Vagina (tissue), 2 donors: ENCODE measurements around the gene NID1.

Experiments
- CTCF ChIP-seq, 3 experiments: fragments of 450-650 bp in 2 of 3; fragments of 200-600 bp in 1 of 3; sonication (generic) in 1 of 3; IDR thresholded peaks; one replicate each; pipeline ENCODE4 v1.5.1; 2017 to 2019; ENCODE audit warnings: antibody characterized with exemption in 3 of 3, mild to moderate bottlenecking in 2 of 3, moderate library complexity in 2 of 3
- POLR2A ChIP-seq, 2 donors: fragments of 450-650 bp; IDR thresholded peaks; one replicate each; pipeline ENCODE4 v1.6.1; 2017; ENCODE audit warnings: antibody characterized with exemption in 2 of 2, mild to moderate bottlenecking in 2 of 2, moderate library complexity in 2 of 2
- POLR2AphosphoS5 ChIP-seq, 2 donors: sonication (generic); formaldehyde crosslinking; IDR thresholded peaks; one replicate each; pipeline ENCODE4 v1.9.0; 2017; ENCODE audit warnings: antibody characterized with exemption in 2 of 2, mild to moderate bottlenecking in 2 of 2, low read depth in 1 of 2; ENCODE audit not compliant: insufficient read depth in 1 of 2

DNA sequence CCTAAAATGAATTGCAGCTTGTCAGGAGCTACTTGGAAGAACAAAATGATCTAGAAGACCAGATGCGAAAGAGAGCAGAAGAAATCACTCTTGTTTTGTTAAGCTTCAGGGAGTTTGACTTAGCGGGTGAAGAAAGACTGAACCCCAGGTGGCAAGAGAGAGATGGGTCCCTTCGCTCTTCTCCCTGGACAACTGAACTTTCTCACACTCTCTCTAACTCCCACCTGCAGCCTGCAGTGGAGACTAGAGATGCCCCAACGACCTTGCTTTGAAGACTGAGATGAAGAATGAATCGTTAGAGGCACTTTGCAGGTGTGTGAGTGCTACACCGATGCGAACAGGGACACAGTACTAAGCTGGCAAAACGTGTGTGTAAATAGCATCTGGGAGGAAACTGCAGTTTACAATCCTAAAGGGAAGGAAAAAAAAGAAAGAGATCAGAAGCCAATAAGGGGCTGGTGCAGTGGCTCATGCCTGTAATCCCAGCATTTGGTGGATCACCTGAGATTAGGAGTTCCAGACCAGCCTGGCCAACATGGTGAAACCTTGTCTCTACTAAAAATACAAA is 133.6 kb downstream of the NID1 start:
- TF ChIP-seq CTCF (IDR thresholded peaks at IDR 0.05) = no peak
- TF ChIP-seq POLR2A (IDR thresholded peaks at IDR 0.05) = no peak
- TF ChIP-seq POLR2AphosphoS5 (IDR thresholded peaks at IDR 0.05; ENCODE audit: insufficient read depth in 1 of 2, low read depth in 1 of 2) = no peak
